Adrenal gland (tissue), 12 donors: ENCODE measurements around the gene AFAP1. TPM values are rescaled to one million over a fixed set of nuclear protein-coding genes. Genes with fewer than 3 reads are reported as not detected.
A peak's percentile ranks its signal among the peaks of the same experiment; 100 is the strongest.
"Not testable (repeated sequence)": the region's sequence is repeated elsewhere in the genome, so short reads cannot be mapped to it uniquely, and the experiment has no call there.

Experiments used
- DNase-seq, 7 donors: peaks; one replicate each; pipeline ENCODE4 v3.0.0-alpha.2; 2019 to 2020
- H3K27ac ChIP-seq, 5 donors: fragments of 200-600 bp; sonication (generic) in 4 of 5; 1 replicate in 3 of 5; 2 replicates in 2 of 5; pipeline versions ENCODE4 v1.5.1 to v1.8.0; 2016 to 2020; ENCODE audit warnings: mild to moderate bottlenecking in 1 of 5
- H3K27me3 ChIP-seq: fragments of 200-600 bp; 2 replicates; pipeline ENCODE4 v1.8.0; 2021
- H3K36me3 ChIP-seq, 2 donors: fragments of 200-600 bp; replicated peaks in 1 of 2; 1 replicate in 1 of 2; 2 replicates in 1 of 2; pipeline versions ENCODE4 v1.5.1 to v1.8.0; 2018 to 2022
- H3K4me1 ChIP-seq, 2 donors: fragments of 200-600 bp; replicated peaks in 1 of 2; 1 replicate in 1 of 2; 2 replicates in 1 of 2; pipeline versions ENCODE4 v1.5.1 to v1.8.0; 2018 to 2021
- H3K4me3 ChIP-seq, 4 donors: fragments of 200-600 bp; sonication (generic) in 3 of 4; one replicate each; pipeline ENCODE4 v1.5.1; 2016 to 2018
- H3K9me3 ChIP-seq, 3 donors: fragments of 200-600 bp; sonication (generic) in 1 of 3; replicated peaks in 1 of 3; 1 replicate in 2 of 3; 2 replicates in 1 of 3; pipeline versions ENCODE4 v1.5.1 to v1.8.0; 2016 to 2021
- CTCF ChIP-seq, 6 experiments: fragments of 450-650 bp in 4 of 6; fragments of 200-600 bp in 2 of 6; sonication (generic) in 1 of 6; IDR thresholded peaks; 1 replicate in 5 of 6; 2 replicates in 1 of 6; pipeline versions ENCODE4 v1.5.1 to v1.8.0; 2016 to 2021; ENCODE audit warnings: antibody characterized with exemption in 6 of 6, mild to moderate bottlenecking in 2 of 6, moderate library complexity in 1 of 6
- POLR2A ChIP-seq, 2 donors: fragments of 450-650 bp; IDR thresholded peaks; one replicate each; pipeline ENCODE4 v1.6.1; 2017; ENCODE audit warnings: antibody characterized with exemption in 2 of 2, mild to moderate bottlenecking in 2 of 2, moderate library complexity in 1 of 2
- WGBS, 4 donors: extraction: QIAGEN DNeasy Blood & Tissue Kit in 2 of 4; methylation state at CpG; one replicate each; pipeline versions ENCODE4 v1.1.5 to v1.1.7; 2013 to 2017; 5-methylcytosine and 5-hydroxymethylcytosine counted together
- intact Hi-C, 2 donors: fragments of 100-400 bp; cut with DNase I; formaldehyde crosslinking; loops; one replicate each; pipeline versions ENCODE4 v1.14.1 to v1.15.0; 2022 to 2023
- polyA plus RNA-seq, 3 donors: library from polyadenylated mRNA; stranded (reverse); fragments of 200-250 nt in 2 of 3; fragments of 350-450 nt in 1 of 3; fragmentation: Illumina TruSeq in 1 of 3; extraction: RNeasy Lipid Tissue Mini Kit (QIAGEN cat#74804) in 1 of 3; gene quantifications; one replicate each; pipeline ENCODE4 v1.2.3, GENCODE V29; 2013 to 2014
- total RNA-seq, 9 donors: library from RNA; depleted of rRNA in 4 of 9; stranded (reverse); fragments of >200 nt in 4 of 9; fragments of 120-200 nt in 1 of 9; fragmentation: NEBNext Ultra II Directional in 1 of 9; extraction: Animal tissue kit (Norgen Biotek cat#: 25700) in 1 of 9; gene quantifications; one replicate each; pipeline versions ENCODE4 v1.1.0 to v1.2.4, GENCODE V29; 2013 to 2023
- donor health status: healthy with polysubstance abuse.
- donor health status: Bipolar disorder and iron deficiency.
- donor health status: DM: yes; HTN: yes; CAD: no.
- donor health status: DM: no; HTN: no; CAD: no.
- donor health status: DM: no; HTN: no; CAD: no.
- donor health status: DM: yes; HTN: yes; CAD: no.

The AFAP1 gene
- total and polyA plus RNA-seq, 12 donors: 3.3 to 16.1 (median 9.8) TPM

DNA sequence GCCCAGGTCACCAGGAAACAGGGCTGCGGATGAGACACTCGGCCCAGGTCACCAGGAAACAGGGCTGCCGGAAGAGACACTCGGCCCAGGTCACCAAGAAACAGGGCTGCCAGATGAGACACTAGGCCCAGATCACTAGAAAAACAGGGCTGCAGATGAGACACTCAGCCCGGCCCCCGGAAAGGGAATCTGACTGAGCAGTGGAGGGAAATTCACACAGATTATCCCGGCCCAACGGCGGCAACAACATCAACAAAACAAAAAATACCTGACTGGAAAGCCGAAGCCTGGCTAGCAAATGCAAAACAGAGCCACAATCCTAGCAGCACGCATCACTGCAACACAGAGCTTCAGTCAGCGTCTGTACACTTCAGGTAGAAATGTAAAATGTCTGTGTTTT is 20.7 kb downstream of the AFAP1 start:
- no peaks in the 10 kb centered on the region for H3K9me3 ChIP-seq
- no peak for TF ChIP-seq POLR2A (IDR thresholded peaks at IDR 0.05)
- no peak for TF ChIP-seq CTCF (IDR thresholded peaks at IDR 0.05)
- WGBS, 4 donors: 71 to 84% (median 78%) methylated on average over 12 of the region's 12 CpGs
- H3K36me3 ChIP-seq: no peaks in the 10 kb centered on the region
- DNase-seq: no peak
- H3K4me1 ChIP-seq: peaks cover 0 to 17% of the 10 kb centered on the region in 2 donors
- no peaks in the 10 kb centered on the region for H3K27me3 ChIP-seq
- intact Hi-C loops: no loop called here
- H3K27ac ChIP-seq: peak overlapping the region in 1 of 5 donors; percentile 16
- H3K4me3 ChIP-seq: no peak overlapping the region

GRCh38 chr4:7918187-7918586 is 21.5 kb downstream of the AFAP1 start:
- H3K36me3 ChIP-seq, intact Hi-C loops, H3K27me3 ChIP-seq, H3K27ac ChIP-seq, H3K9me3 ChIP-seq, H3K4me3 ChIP-seq, DNase-seq: not testable (repeated sequence)
- 73 to 87% (median 83%) methylated on average over 14 to 18 of the region's 18 CpGs; no CpG with 5 or more reads in 1 of the 4 donors for WGBS, 4 donors
- H3K4me1 ChIP-seq: peaks cover 0 to 12% of the 10 kb centered on the region in 2 donors

- Histone ChIP-seq H3K27me3 (no peaks in the 10 kb centered on the region), H3K36me3 (no peaks in the 10 kb centered on the region), H3K4me1 (peaks cover 0 to 7% of the 10 kb centered on the region in 2 donors), H3K4me3 (no peak overlapping the region), H3K27ac (no peak overlapping the region), H3K9me3 (no peaks in the 10 kb centered on the region)
- no peak for DNase-seq
- intact Hi-C loops: no loop called here
- WGBS, 4 donors: 88 to 94% (median 93%) methylated on average over 6 of the region's 6 CpGs
- TF ChIP-seq POLR2A (IDR thresholded peaks at IDR 0.05): no peak
- TF ChIP-seq CTCF (IDR thresholded peaks at IDR 0.05): no peak
Measured at GRCh38 chr4:7917669-7918068, 22.0 kb downstream of the AFAP1 start.

DNA sequence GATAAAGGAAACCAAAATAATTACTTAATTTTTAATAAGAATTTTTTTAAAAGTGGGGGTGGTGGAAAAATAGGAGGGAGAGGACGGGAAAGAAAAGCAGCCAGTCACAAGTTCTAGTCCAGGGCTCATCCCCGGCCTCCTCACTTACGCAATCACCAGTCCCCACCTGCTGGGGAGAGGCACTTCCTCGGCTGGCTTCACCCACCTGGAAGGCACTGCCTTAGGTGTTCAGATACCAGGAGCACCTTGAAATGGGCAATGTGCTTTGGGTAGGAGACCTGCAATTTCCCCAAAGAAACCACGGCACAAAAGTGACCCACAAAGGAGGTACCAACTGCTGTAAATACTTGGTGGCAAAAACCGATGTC is 23.8 kb downstream of the AFAP1 start:
- TF ChIP-seq POLR2A (IDR thresholded peaks at IDR 0.05): no peak
- no peak for TF ChIP-seq CTCF (IDR thresholded peaks at IDR 0.05)
- H3K4me1 ChIP-seq: no peaks in the 10 kb centered on the region
- no peaks in the 10 kb centered on the region for H3K36me3 ChIP-seq
- no peaks in the 10 kb centered on the region for H3K9me3 ChIP-seq
- intact Hi-C loops: no loop called here
- DNase-seq: no peak
- 74 to 79% (median 75%) methylated on average over 6 of the region's 6 CpGs for WGBS, 4 donors
- no peaks in the 10 kb centered on the region for H3K27me3 ChIP-seq
- H3K4me3 ChIP-seq: no peak overlapping the region
- H3K27ac ChIP-seq: no peak overlapping the region

- WGBS, 4 donors: 44 to 100% (median 96%) methylated on average over 1 of the region's 1 CpG; no CpG with 5 or more reads in 1 of the 4 donors
- intact Hi-C loops: no loop called here
- Histone ChIP-seq H3K36me3 (no peaks in the 10 kb centered on the region), H3K4me1 (no peaks in the 10 kb centered on the region), H3K27me3 (no peaks in the 10 kb centered on the region), H3K27ac (no peak overlapping the region), H3K9me3 (no peaks in the 10 kb centered on the region), H3K4me3 (no peak overlapping the region)
- TF ChIP-seq CTCF (IDR thresholded peaks at IDR 0.05) (no peak), POLR2A (IDR thresholded peaks at IDR 0.05) (no peak)
- no peak for DNase-seq
Measured at GRCh38 chr4:7912826-7913225, 26.8 kb downstream of the AFAP1 start.
